GM21526 (cell line): ENCODE data around the gene KIFBP.
A peak's percentile ranks its signal among the peaks of the same experiment; 100 is the strongest.

Experiments
- ATAC-seq: cut with Tn5 transposase; IDR thresholded peaks from one replicate; pipeline ENCODE4 v1.9.1; 2021; ENCODE audit warnings: moderate library complexity; ENCODE audit not compliant: unreplicated experiment, low FRiP score

Gene KIFBP

DNA sequence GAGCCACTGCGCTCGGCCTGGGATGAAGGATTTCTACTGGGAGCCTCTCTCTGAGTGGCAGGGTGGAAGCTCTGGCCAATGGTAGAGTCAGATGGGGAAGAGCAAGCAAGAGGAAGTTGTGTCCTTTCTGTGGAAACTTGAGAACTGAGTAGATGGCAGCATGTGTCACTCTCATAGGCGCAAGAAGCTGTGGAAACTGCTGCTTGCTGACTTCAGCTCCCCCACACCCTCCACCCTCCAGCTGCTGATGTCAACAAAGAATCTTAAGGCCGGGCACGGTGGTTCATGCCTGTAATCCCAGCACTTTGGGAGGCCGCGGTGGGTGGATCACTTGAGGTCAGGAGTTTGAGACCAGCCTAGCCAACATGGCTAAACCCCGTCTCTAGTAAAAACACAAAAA, 59.5 kb downstream of the KIFBP start:
- no peak for ATAC-seq

DNA sequence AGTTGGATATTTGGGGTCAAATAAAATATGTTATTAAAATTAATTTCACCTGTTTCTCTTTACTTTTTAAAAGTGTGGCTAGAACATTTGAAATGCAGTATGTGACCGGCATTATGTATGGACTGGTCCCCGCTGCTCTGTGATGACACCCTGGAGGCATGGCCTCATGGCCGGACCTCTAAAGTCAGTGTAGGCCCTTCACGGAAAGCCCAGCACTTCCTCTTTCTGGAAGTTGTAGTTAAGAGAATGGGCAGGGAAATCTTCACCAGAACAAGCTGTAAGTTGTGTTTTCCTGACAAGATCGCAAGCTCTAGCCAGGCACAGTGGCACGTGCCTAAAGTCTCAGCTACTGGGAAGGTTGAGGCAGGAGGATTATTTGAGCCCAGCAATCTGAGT, 61.0 kb downstream of the KIFBP start:
- ATAC-seq = no peak

DNA sequence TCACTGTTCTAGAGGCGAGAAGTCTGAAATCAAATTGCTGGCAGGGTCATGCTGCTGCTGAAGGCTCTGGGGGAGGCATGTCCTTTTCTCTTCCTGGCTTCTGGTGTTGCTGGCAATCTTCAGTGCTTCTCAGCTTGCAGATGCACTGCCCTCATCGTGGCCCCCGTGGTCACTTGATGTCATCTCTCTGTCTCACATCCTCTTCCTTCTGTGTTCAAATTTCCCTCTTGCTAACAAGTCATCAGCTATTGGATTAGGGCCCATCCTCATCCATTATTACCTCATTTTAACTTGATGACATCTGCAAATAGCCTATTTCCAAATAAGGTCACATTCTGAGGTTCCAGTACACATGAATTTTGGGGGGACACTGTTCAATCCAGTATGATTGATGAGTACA, 62.7 kb downstream of the KIFBP start:
- ATAC-seq = no peak

DNA sequence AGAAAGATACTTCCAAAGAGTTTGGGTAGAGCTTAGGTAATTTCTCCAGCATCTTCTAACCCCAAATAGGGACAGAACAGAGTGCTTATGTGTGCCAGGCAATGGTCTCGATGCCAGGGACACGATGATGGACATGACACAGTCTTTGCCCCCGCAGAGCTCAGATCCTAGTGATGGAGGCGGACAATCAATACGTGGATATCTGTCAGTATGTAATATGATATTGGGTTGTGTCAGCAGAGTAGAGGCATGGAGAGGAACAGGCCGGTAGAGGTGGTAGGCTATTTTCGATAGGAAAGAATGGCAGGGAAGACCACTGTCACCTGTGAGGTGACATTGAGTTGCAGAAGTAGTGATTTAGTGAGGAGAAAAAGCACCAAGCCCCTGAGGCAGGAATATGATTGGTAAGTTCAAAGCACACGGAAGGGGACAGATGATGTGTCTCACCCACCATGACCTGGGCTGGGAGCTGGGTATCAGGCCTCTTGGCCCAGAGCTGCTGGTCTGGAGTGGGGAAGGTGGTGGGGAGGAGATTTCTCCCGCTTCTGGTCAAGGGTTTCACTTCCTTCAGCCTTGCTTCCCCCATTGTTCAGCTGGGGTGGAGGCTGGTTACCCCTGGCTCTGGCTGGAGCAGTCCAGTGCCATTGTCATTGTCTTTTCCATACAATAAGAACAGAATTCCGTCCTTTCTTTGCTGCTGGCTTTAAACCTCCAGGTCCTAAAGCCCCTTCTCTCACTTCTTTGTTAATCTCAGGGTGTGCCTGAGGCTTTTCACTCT, 63.3 kb downstream of the KIFBP start:
- no peak for ATAC-seq

DNA sequence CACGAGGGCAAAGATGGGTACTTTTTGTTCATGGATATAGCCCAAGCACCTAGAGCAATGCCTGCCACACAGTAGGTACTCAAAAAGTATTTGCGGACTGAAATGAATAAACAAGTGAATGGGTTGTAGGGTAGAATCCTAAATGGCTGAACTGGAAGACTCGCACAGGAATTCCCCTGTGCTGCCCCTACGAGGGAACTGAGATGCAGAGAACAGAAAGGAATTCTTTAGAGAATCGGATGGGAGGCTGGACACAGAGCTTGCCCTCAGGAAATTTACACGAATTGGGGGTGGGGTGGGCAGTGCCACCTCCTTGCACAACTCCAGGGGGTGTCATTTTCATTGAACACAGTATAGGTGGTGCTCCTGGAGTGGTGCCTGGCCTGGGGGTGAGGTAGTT, 64.1 kb downstream of the KIFBP start:
- ATAC-seq = no peak

DNA sequence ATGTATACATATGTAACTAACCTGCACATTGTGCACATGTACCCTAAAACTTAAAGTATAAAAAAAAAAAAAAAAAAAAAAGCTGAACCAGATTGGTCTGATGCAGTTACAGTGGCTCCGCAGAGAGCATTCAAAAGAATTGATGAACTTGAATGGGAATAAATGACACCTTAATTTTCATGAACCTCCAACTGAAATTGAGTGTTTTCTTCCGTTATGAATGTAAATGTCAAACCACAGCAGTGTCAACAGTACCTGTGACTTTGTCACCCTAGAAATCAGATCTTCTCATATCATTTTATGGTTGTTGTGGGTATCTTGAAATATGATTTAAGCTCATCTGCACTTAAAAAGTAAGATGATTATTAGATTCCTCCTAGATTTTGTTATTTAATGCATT, 66.6 kb downstream of the KIFBP start:
- ATAC-seq = no peak

DNA sequence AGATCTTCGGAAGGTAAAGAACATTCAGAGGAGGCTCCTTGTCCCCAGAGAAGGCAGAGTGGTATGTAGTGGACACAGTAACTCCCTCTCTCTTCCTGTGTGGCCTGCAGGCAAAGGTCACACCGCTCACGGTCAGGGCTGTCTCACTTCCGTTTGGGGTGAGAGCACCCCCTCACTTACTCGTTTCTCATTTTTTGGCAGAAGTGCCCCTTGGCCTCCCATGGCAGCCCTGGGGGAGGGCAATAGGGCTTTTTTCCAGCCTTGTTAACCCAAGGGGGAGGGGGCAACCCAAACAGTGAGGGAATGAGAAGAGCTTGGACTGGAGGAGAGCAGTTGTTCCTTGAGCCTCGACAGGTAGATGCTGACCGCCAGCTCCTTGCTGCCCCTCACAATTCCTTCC, 67.5 kb downstream of the KIFBP start:
- no peak for ATAC-seq

DNA sequence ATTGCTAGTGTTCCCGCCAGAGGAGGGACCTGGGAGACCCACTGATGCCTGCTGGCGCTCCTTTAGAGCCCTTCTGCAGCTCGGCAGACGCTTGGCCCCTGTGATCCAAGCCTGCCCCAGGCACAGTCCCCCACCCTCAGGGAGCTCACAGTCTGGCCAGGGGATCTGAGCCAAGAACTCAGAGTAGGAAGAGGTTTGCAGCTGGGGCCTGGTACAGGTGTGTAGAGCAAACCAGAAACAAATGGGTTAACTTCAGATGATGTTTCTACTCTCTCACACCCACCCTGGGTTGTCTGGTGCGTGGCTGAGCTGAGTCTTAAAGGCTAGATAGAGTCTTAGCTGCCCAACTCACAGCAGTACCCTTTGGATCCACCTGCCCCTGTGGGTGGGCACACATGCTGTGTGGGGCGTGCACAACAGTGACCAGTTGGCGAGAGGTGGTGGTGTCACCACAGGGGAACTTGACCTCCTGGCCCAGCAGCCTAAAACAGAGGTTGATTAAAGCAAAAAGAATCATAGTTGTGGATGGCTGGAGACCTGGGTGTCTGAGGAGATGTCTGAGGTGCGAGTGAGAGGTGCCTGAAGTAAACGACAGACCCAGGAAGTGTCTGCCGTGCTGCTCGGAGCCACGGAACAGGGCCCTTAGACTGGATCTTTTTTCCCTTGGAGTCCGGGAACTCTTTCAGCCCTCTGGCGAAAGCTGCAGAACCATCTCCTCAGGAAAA, 68.1 kb downstream of the KIFBP start:
- no peak for ATAC-seq

DNA sequence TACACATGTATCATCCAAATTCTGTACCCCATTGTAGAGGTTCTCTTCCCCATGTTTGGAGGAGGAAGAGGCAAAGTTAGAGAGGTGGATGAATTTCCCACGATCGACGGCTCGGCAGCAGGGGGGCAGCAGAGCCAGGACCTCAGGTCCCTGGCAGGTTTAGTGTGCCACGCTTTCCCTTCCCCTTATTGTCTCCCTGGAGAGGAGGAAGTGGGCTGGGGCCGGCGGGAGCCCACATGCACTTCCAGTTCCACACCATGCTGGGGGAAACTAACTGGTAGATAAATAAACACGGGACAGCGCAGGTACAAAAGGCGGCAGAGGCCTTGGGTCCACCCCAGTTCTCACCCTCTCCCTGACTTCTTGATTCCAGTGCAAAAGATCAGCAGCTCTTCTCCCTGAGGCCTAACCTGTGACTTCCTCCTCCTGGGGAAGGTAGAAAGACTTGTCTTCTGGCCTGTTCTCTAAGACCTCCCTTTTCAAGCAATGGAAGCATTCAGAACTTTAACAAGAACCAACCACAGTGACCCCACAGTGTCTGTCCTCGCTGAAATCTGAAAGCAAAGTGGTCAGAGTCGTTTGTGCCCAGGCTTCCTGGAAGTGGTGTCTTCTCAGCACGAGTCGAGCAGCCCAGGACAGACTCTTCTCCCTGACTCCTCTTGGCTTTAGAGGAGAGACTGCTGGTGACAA, 68.8 kb downstream of the KIFBP start:
- ATAC-seq = no peak

DNA sequence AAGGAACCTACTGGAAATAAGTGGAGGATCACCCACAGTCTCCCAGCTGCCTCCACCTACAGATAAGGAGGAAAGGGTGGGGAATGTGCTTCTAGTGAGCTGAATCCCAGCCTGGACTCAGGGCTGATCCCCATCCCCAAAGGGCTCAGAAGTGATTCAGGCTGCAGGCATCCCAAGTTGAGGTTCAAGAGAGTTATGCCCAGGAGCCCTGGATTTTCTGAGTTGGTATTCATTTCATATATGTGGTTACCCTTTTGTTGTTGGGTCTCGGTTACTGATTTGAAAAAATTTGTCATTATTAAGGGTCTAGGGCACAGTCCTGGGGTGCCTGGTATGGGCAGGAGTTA, 69.3 kb downstream of the KIFBP start:
- no peak for ATAC-seq

DNA sequence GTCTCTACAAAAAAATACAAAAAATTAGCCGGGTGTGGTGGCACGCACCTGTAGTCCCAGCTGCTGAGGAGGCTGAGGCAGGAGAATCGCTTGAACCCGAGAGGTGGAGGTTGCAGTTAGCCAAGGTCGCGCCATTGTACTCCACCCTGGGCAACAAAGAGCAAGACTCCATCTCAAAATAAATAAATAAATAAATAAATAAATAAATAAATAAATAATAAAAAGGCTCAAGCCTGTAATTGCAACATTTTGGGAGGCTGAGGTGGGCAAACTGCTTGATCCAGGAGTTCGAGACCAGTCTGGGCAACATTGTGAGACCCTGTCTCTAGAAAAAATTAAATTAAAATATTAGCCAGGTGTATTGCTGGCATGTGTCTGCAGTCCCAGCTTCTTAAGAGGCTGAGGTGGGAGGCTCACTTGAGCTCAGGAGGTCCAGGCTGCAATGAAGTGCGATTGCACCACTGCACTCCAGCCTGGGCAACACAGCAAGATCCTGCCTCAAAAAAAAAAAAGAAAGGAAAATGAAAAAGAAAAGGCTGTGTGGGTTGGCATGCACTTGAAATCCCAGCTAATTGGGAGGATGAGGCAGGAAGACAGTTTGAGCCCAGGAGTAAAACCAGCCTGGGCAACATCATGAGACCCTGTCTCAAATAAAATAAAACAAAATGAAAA, 71.7 kb downstream of the KIFBP start:
- no peak for ATAC-seq

DNA sequence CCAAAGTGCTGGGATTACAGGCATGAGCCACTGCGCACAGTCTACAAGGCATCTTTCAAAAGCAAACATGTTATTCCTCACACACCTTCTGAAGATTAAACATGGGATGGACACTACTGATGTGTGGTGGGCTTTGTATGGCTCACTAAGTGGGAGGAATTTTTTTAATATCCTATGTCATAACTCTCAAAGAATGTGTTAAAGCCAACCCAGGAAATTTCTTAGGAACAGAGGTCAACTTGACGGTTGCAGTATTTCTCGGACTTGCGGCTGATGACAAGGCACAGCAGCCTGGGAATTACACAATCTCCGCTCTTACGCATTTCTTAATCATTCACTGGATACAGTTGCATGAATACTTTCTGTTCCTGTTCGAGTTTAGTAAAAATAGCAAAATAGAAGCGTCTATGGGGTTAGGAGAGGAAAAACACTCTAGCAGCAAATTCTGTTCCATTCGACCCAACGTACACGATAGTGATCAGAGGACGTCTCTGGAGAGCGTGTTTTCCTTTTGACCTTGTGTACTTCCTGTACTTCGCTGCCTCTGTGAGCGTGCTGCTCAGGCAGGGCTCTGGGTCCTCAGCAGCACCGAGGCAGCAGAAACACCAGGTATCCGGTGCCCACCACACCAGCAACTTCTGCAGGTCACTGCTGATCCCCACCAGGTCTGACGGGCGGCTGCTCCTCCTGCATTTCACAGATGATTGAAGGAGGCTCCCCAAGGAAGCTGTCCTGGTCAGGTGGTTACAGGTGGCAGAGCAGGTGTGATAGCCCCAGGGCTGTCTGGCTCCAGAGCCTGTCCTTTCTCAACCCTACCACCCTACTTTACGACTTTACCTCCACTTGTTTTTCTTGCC, 72.9 kb downstream of the KIFBP start:
- no peak for ATAC-seq

DNA sequence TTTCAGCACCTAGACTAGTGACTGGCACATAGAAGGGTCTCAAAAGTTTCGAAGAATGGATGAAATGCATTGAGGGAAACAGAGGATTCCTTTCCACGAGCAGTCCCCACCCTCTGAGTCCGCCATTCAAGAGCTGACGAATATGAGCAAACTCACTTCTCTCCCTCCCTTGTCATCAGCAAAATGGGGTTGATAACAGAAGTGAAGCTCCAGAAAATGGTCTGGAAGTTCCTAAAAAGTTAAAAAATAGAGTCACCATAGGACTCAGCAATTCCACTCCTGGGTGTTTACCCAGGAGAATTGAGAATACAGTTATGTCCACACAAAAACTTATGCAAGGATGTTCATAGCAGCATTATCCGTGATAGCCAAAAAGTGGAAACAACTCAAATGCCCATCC, 74.3 kb downstream of the KIFBP start:
- ATAC-seq = no peak

DNA sequence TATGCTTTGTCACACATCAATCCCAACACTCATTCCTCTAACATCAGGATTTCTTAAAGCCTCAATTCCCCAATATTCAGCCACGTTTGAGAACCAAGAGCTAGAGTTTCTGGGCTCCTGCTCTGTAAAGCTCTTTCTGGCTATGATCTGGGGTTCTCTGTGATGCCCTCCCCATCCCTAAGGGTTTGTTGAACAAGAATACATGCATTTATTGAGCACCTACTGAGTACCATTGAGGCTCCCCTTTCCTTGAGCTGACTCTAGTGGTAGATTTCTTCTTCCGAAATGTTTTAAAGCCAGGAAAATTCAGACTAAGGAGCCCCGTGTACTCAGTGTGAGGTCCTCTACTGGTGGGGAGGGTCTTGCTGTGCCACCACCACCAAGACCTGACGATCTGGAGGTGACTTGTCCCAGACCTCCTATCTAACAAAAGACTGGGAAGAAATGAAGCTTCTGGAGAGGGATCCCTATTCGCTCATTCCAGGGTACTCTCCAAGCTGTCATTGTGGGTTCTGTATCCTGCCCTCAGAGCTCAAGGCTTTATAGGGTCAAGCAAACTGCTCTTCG, 76.2 kb downstream of the KIFBP start:
- no peak for ATAC-seq

DNA sequence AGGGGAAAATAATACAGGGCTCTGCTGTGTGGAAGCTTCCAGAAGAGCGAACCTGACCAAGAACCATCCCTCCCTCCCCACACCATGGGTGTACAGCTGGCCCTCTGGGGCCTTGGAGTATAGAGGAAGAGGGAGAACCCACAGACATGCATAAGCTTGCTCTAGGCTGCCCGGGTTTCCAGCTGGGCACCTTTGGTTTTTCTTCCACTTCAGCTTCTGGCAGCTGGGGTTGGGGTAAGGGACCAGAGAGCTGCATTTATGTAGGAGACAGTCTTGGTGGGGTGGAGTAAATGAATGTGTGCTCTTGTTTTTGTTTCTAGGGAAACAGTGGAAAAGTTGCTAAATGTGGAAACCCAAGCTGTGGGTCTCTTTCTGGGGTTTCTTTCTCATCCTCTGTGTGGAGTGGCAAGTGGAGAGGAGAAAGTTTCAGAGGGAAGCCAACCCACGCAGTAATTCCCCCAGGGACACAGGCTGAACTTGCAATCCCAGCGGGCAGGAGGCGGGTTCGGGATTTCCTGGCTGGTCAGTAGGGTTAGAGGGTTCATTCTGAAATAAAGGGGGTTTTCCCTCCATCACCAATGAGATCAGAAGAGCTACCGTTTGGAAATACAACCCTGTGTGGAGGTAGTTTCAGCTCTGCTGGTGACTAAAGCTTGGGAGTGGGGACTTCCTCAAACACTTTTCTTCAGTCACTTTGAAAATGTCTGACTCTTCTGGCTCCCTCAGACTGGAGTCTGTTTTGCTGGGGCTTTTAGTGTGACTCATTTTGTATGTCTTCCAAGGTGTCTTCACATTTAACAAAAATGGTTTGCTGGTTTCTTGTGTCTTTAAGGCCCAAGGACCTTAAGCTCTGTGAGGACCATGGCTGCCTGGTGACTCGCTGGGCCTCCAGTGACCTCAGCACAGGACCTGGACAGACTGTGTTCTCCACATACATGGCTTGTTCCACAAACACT, 77.1 kb downstream of the KIFBP start:
- peak; percentile 44 for ATAC-seq
